H9 (cell line): ENCODE measurements around the gene SLC16A4. TPM values are rescaled to one million over a fixed set of nuclear protein-coding genes. Genes with fewer than 3 reads are reported as not detected.

Experiments
- DNase-seq: peaks from one replicate; pipeline ENCODE4 v3.0.0-alpha.2; 2017
- H2AFZ ChIP-seq: one replicate; pipeline ENCODE4 v1.6.1; 2013; ENCODE audit warnings: mild to moderate bottlenecking, low read length, control low read depth, moderate library complexity
- H2AK5ac ChIP-seq: 2 replicates; pipeline ENCODE4 v1.6.1; 2013; ENCODE audit warnings: low read length, control low read depth, mixed read lengths; ENCODE audit not compliant: insufficient read length
- H2BK120ac ChIP-seq: one replicate; pipeline ENCODE4 v1.6.1; 2013; ENCODE audit warnings: low read depth, mild to moderate bottlenecking, low read length, control low read depth, inconsistent platforms; ENCODE audit not compliant: poor library complexity, severe bottlenecking
- H2BK12ac ChIP-seq: 2 replicates; pipeline ENCODE4 v1.6.1; 2013; ENCODE audit warnings: low read length, control low read depth, mixed read lengths, low read depth; ENCODE audit not compliant: insufficient read length
- H2BK15ac ChIP-seq: 2 replicates; pipeline ENCODE4 v1.6.1; 2013; ENCODE audit warnings: low read depth, low read length, control low read depth
- H2BK20ac ChIP-seq: one replicate; pipeline ENCODE4 v1.6.1; 2013; ENCODE audit warnings: low read depth, mild to moderate bottlenecking, low read length, control low read depth, inconsistent platforms; ENCODE audit not compliant: poor library complexity, severe bottlenecking
- H2BK5ac ChIP-seq: 2 replicates; pipeline ENCODE4 v1.6.1; 2013; ENCODE audit warnings: low read length, control low read depth, mixed read lengths; ENCODE audit not compliant: insufficient read length
- H3K14ac ChIP-seq: 2 replicates; pipeline ENCODE4 v1.6.1; 2013; ENCODE audit warnings: low read length, control low read depth; ENCODE audit not compliant: insufficient read depth
- H3K18ac ChIP-seq: 2 replicates; pipeline ENCODE4 v1.6.1; 2013; ENCODE audit warnings: low read depth, mild to moderate bottlenecking, mixed read lengths, low read length, control low read depth; ENCODE audit not compliant: insufficient read length
- H3K23ac ChIP-seq: 2 replicates; pipeline ENCODE4 v1.6.1; 2013; ENCODE audit warnings: low read length, control low read depth, mixed read lengths, low read depth; ENCODE audit not compliant: insufficient read length
- H3K23me2 ChIP-seq: 2 replicates; pipeline ENCODE4 v1.6.1; 2013; ENCODE audit warnings: low read depth, mild to moderate bottlenecking, mixed read lengths, low read length, control low read depth; ENCODE audit not compliant: insufficient read length, poor library complexity, severe bottlenecking
- H3K27ac ChIP-seq: 2 replicates; pipeline ENCODE4 v1.5.1; 2013; ENCODE audit warnings: low read length, control low read depth, mixed read lengths, low read depth; ENCODE audit not compliant: insufficient read length
- H3K27me3 ChIP-seq: 2 replicates; pipeline ENCODE4 v1.6.1; 2013; ENCODE audit warnings: low read length, control low read depth, inconsistent platforms; ENCODE audit not compliant: insufficient read depth
- H3K4ac ChIP-seq: 2 replicates; pipeline ENCODE4 v1.6.1; 2013; ENCODE audit warnings: low read depth, mild to moderate bottlenecking, control low read depth, inconsistent platforms, low read length, moderate library complexity
- H3K4me1 ChIP-seq: 2 replicates; pipeline ENCODE4 v1.6.1; 2013; ENCODE audit warnings: low read length, control low read depth, inconsistent platforms; ENCODE audit not compliant: insufficient read depth
- H3K4me2 ChIP-seq: 2 replicates; pipeline ENCODE4 v1.6.1; 2013; ENCODE audit warnings: low read length, control low read depth, mixed read lengths; ENCODE audit not compliant: insufficient read length, insufficient read depth
- H3K56ac ChIP-seq: 2 replicates; pipeline ENCODE4 v1.6.1; 2013; ENCODE audit warnings: low read depth, mild to moderate bottlenecking, mixed read lengths, low read length, control low read depth; ENCODE audit not compliant: insufficient read length
- H3K79me1 ChIP-seq: 2 replicates; pipeline ENCODE4 v1.6.1; 2013; ENCODE audit warnings: low read depth, mild to moderate bottlenecking, moderate library complexity, low read length, control low read depth, inconsistent platforms; ENCODE audit not compliant: insufficient read depth, poor library complexity, severe bottlenecking
- H3K79me2 ChIP-seq: 2 replicates; pipeline ENCODE4 v1.6.1; 2013; ENCODE audit warnings: low read length, control low read depth, inconsistent platforms; ENCODE audit not compliant: insufficient read depth
- H3K9ac ChIP-seq: 2 replicates; pipeline ENCODE4 v1.6.1; 2013; ENCODE audit warnings: low read length, control low read depth, mixed read lengths; ENCODE audit not compliant: insufficient read length; ENCODE audit errors: extremely low read depth
- H3K9me3 ChIP-seq: one replicate; pipeline ENCODE4 v1.6.1; 2013; ENCODE audit warnings: low read depth, low read length, inconsistent platforms; ENCODE audit not compliant: control insufficient read depth
- H3T11ph ChIP-seq: one replicate; pipeline ENCODE4 v1.6.1; 2013; ENCODE audit warnings: mild to moderate bottlenecking, low read length, control low read depth, inconsistent platforms
- H4K20me1 ChIP-seq: one replicate; pipeline ENCODE4 v1.6.1; 2013; ENCODE audit not compliant: control insufficient read depth, insufficient read length, insufficient read depth
- H4K5ac ChIP-seq: 2 replicates; pipeline ENCODE4 v1.6.1; 2013; ENCODE audit warnings: low read depth, mild to moderate bottlenecking, mixed read lengths, low read length, control low read depth; ENCODE audit not compliant: insufficient read length
- H4K8ac ChIP-seq: replicated peaks from 2 replicates; pipeline ENCODE4 v1.6.1; 2013; ENCODE audit warnings: low read length, control low read depth, mixed read lengths, low read depth; ENCODE audit not compliant: insufficient read length
- H4K91ac ChIP-seq: 2 replicates; pipeline ENCODE4 v1.6.1; 2013; ENCODE audit warnings: low read depth, mild to moderate bottlenecking, moderate library complexity, mixed read lengths, low read length, control low read depth; ENCODE audit not compliant: insufficient read length
- H3K27ac Mint-ChIP-seq, 3 experiments: 2 replicates in 2 of 3; 3 replicates in 1 of 3; pipeline ENCODE4 v1.8.0; 2020 to 2021; ENCODE audit warnings: mixed read lengths in 3 of 3, mild to moderate bottlenecking in 1 of 3, moderate library complexity in 1 of 3
- H3K27me3 Mint-ChIP-seq: 2 replicates; pipeline ENCODE4 v1.8.0; 2021; ENCODE audit warnings: low read depth, mild to moderate bottlenecking, moderate library complexity, mixed read lengths
- H3K36me3 Mint-ChIP-seq, 3 experiments: 2 replicates in 2 of 3; 3 replicates in 1 of 3; pipeline ENCODE4 v1.8.0; 2020 to 2021; ENCODE audit warnings: low read depth in 3 of 3, mixed read lengths in 3 of 3; ENCODE audit not compliant: insufficient read depth in 1 of 3
- H3K4me1 Mint-ChIP-seq, 2 experiments: 2 replicates each; pipeline ENCODE4 v1.8.0; 2020; ENCODE audit warnings: mixed read lengths in 2 of 2
- H3K4me3 Mint-ChIP-seq, 2 experiments: 2 replicates in 1 of 2; 3 replicates in 1 of 2; pipeline ENCODE4 v1.8.0; 2020 to 2021; ENCODE audit warnings: mild to moderate bottlenecking in 2 of 2, mixed read lengths in 2 of 2, moderate library complexity in 1 of 2
- H3K9me3 Mint-ChIP-seq, 2 experiments: 2 replicates in 1 of 2; 3 replicates in 1 of 2; pipeline ENCODE4 v1.8.0; 2020; ENCODE audit warnings: mild to moderate bottlenecking in 2 of 2, mixed read lengths in 2 of 2, moderate library complexity in 1 of 2
- WGBS: extraction: QIAGEN DNeasy Blood & Tissue Kit; methylation state at CpG from one replicate; pipeline ENCODE4 v1.1.7; 2013; ENCODE audit warnings: missing lambda C conversion rate, low lambda C conversion rate, mixed read lengths; ENCODE audit not compliant: insufficient read length; ENCODE audit errors: extremely low coverage; 5-methylcytosine and 5-hydroxymethylcytosine counted together
- total RNA-seq: library from RNA; stranded (reverse); gene quantifications from 2 replicates; pipeline ENCODE4 v1.2.1, GENCODE V29; 2021
- TF ChIP-seq, protein P1 (sequence below): fragments of 200-600 bp; sonication (generic); conservative IDR thresholded peaks from 3 replicates; pipeline ENCODE4 v1.8.0; 2021; ENCODE audit warnings: antibody characterized with exemption, mild to moderate bottlenecking

Gene SLC16A4
- total RNA-seq, 1 experiment from 2014 or later, result 0.17 TPM

GRCh38 chr1:110340207-110340468 lies 50.7 kb downstream of the SLC16A4 start:
- H3K79me2 ChIP-seq, result peaks cover 40% of the 10 kb centered on the region
- no peak overlapping the region for H3K4me3 Mint-ChIP-seq

More at GRCh38 chr1:110340207-110340468, 50.7 kb downstream of the SLC16A4 start:
- Histone ChIP-seq H2AK5ac (no peak overlapping the region), H3K23ac (no peak overlapping the region), H2BK15ac (no peak overlapping the region), H3K9ac (peak overlapping the region; percentile 92), H3T11ph (no peak overlapping the region), H4K91ac (no peak overlapping the region), H3K18ac (no peak overlapping the region), H3K14ac (peak overlapping the region; percentile 93; the same call in 1 of the 2 replicates), H3K4me2 (peak overlapping the region; percentile 93), H3K9me3 (no peaks in the 10 kb centered on the region), H4K5ac (no peak overlapping the region), H3K27ac (no peak overlapping the region), H2BK12ac (no peak overlapping the region), H3K27me3 (no peaks in the 10 kb centered on the region), H3K79me1 (no peaks in the 10 kb centered on the region), H3K23me2 (peaks cover 13% of the 10 kb centered on the region), H3K56ac (no peak overlapping the region), H4K20me1 (no peaks in the 10 kb centered on the region), H3K4ac (no peak overlapping the region), H4K8ac (no peak overlapping the region), H3K4me1 (peaks cover 3% of the 10 kb centered on the region; the same call in 1 of the 2 replicates), H2BK5ac (no peak overlapping the region), H2BK20ac (no peak overlapping the region), H2BK120ac (no peak overlapping the region), H2AFZ (no peak overlapping the region)
- Mint-ChIP-seq H3K27ac (peak overlapping the region in 1 of 3 experiments; percentile 86; a peak in 1 of 7 replicates), H3K4me1 (peaks cover 54 to 56% of the 10 kb centered on the region in 2 experiments), H3K36me3 (peaks cover 44 to 53% (median 52%) of the 10 kb centered on the region in 3 experiments), H3K27me3 (no peaks in the 10 kb centered on the region; the same call in 1 of the 2 replicates), H3K9me3 (peaks cover 6 to 8% of the 10 kb centered on the region in 2 experiments)
- DNase-seq, result peak; percentile 45
- TF ChIP-seq, protein P1, sequence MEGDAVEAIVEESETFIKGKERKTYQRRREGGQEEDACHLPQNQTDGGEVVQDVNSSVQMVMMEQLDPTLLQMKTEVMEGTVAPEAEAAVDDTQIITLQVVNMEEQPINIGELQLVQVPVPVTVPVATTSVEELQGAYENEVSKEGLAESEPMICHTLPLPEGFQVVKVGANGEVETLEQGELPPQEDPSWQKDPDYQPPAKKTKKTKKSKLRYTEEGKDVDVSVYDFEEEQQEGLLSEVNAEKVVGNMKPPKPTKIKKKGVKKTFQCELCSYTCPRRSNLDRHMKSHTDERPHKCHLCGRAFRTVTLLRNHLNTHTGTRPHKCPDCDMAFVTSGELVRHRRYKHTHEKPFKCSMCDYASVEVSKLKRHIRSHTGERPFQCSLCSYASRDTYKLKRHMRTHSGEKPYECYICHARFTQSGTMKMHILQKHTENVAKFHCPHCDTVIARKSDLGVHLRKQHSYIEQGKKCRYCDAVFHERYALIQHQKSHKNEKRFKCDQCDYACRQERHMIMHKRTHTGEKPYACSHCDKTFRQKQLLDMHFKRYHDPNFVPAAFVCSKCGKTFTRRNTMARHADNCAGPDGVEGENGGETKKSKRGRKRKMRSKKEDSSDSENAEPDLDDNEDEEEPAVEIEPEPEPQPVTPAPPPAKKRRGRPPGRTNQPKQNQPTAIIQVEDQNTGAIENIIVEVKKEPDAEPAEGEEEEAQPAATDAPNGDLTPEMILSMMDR, result 0 out of 3 replicates have a peak, but pooled peaks have one; percentile 8
- WGBS, result no CpG with 5 or more reads among the region's 9 CpGs
